CD4-positive, alpha-beta T cell treated with Interleukin-4 for 1 hour (primary cell): ENCODE measurements around the gene PRKCA.
"Not testable (repeated sequence)": the region's sequence is repeated elsewhere in the genome, so short reads cannot be mapped to it uniquely, and the experiment has no call there.

Source experiments
- DNase-seq, 2 donors: peaks; one replicate each; pipeline ENCODE4 v3.0.0-alpha.2; 2020 to 2022

PRKCA gene

GRCh38 chr17:66467766-66468165 lies 165.4 kb downstream of the PRKCA start:
- no peak for DNase-seq

DNA sequence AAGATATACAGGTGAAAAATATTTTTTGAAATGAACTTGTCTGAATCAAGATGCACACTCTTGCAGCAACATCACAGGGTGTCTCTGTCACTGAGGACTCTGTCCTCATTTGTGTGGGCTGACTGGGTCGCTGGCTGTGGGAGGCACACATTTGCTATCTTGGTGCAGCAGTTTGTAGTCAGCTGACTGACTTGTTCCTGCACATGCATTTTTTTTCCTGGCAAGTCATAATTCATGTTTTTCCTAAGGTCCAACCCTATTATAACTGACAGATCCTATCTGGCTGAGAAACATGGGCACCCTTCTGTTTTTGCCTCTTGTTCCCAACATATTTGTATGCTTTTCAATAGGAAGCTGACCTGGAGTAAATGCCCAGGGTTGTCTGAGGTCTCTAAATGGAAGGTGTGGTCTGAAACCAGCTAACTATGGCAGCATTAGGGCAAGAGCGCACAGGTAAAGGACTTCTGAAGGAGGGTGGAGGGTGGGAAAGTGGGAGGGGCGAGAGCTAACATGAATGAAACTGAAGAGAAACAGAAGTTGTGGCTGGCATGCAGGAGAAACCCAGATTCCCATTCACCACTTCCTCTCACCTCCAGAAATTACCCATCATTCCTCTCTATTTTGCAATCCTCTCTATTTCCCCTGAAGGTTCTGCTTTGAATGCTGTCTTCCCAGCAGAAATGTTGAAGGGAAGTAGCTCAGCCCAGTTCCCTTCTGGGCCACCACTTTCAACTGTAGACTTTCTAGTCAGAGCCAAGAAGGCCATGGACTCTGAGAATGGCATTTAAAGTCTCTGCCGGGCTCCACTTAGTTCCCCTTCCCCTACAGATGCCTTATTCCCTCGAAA lies 166.1 kb downstream of the PRKCA start:
- peak; percentile 6 to 23 for DNase-seq

DNA sequence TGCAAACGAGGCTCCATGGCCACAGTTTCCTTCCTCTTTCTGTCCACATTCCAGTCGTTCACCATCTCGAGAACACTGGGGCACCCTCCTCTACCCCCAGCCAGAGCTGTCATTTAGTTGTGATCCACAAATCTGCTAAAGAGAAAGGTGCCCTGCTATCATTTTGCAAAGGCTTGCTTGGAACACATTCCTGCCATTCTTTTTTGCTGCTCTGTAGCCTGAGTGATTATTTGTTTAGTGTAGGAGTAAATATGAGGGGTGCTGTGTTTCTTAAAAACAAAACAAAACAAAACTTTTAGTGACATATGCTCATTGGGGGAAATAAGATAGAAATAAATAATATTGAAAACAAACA lies 166.7 kb downstream of the PRKCA start:
- DNase-seq, result no peak

GRCh38 chr17:66469461-66469860 lies 167.0 kb downstream of the PRKCA start:
- no peak for DNase-seq

- no peak for DNase-seq
Measured at GRCh38 chr17:66469890-66470289, 167.5 kb downstream of the PRKCA start.

GRCh38 chr17:66472123-66472522 lies 169.7 kb downstream of the PRKCA start:
- no peak for DNase-seq

DNA sequence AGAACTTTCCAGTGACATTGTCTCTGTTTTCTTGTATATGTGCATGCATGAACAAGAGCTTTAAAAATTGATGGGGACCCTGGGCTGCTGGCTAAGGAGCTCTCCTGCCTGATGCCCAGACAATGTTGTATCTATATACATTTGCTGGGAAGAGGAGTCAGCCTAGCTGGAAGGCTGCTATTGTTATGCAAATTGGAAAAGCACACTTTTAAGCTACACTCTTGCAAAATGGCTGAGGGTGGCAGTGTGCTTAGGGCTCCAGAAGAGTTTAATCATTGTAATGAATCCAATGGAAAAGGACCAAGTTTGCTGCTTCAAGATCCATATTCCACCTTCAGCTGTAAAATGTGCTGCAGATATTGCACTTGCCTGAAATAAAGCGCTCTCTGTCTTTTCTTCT lies 171.8 kb downstream of the PRKCA start:
- DNase-seq, result no peak

DNA sequence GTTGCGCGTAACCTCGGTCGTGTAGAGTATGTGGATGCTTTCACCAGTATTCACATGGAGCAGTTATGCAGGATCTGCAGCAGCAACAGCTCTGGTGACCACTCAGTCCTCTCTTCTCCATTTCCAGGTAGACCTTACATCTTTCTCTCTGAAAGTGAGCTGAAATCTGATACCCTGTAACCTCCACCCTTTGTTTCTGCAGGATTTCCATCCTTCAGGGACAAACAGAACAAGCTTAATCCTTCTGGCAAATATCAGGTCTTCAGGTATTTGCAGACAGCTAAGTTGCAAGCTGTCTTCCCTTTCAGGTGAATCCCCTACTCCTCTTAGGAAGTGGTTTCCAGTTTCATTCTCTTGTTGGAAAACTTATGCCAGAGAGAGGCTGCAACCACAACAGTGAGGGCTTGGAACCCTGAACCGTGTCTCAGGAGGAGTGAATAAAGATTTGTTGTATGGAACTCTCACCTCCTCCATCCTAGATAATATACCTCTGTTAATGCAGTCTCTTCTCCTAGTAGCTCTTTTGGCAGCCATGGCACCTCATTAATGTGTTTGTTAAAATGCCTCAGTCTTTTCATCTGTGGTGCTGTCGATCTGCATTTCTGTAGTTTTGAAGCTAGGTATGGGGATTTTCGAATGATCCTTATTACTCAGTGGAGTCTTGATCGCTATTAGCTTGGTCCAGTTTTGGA lies 172.5 kb downstream of the PRKCA start:
- no peak for DNase-seq

DNA sequence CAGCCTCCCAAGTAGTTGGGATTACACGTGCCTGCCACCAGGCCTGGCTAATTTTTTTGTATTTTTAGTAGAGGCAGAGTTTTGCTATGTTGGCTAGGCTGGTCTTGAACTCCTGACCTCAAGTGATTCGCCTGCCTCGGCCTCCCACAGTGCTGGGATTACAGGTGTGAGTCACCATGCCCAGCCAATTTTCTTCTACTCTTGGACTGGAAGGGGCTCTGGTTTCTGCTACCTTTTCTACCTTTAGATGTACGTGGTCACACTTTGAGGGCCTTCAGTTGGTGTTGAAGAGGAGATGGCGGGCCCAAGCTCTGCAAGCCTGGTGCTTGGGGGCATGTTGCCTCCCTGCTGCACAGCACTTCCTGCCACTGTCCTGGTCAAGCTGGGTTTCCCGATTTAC lies 173.6 kb downstream of the PRKCA start:
- DNase-seq, result no peak

DNA sequence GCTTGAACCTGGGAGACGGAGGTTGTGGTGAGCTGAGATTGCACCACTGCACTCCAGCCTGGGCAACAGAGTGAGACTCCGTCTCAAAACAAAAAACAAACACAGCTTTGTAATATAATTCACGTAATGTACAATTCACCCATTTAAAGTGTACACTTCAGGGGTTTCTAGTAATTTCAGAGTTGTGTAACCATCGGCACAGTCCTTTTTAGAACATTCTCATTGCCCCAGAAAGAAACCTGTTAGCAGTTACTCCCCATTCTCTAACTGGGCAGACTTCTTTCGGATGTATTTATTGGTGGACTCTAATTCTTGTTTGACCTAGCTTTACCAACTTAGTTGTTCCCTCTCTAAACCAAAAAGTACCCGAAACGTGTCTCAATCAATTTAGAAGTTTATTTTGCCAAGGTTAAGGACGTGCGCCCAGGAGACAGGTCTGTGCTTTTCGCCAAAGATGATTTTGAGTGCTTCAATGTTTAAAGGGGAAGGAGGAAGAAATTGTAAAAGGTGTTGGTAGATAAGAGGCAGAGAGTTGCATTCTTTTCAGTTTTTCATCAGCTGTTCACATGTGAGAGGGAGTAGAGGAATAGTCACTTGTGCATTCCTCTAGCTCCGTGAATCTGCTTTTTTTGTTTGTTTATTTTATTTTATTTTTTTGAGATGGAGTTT lies 175.3 kb downstream of the PRKCA start:
- DNase-seq, result no peak

DNA sequence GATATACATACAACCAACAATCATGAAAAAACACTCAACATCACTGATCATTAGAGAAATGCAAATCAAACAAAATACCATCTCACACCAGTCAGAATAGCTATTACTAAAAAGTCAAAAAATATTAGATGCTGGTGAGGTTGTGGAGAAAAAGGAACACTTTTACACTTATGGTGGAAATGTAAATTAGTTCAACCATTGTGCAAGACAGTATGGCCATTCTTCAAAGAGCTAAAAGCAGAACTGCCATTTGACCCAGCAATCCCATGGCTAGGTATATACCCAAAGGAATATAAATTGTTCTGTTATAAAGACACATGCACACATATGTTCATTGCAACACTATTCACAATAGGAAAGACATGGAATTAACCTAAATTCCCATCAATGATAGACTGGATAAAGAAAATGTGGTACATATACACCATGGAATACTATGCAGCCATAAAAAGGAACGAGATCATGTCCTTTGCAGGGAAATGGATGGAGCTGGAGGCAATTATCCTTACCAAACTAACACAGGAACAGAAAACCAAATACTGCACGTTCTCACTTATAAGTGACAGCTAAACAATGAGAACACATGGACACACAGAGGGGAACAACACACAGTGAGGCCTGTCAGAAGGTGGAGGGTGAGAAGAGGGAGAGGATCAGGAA lies 176.9 kb downstream of the PRKCA start:
- DNase-seq, result not testable (repeated sequence)

- no peak for DNase-seq
Measured at GRCh38 chr17:66480243-66480642, 177.8 kb downstream of the PRKCA start.

DNA sequence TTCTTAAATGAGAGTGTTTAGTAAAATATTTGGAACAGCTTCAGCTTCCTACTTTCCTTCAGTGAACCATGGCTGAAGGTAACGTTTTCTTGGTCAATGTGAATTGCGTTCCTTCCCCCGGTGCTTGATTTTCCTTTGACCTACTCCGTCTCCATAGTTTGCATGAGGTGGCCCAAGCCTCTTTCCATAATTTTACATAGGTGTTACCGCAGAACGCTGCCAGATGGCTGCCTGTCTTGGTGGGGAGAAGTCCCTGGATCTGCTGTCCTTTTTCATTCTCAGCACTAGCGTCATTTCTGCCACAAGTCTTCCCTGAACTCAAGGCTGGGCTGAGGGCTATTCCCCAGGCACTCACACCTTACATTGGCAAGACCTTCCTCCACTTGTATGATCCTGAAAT lies 178.4 kb downstream of the PRKCA start:
- DNase-seq, result no peak

GRCh38 chr17:66481271-66481670 lies 178.9 kb downstream of the PRKCA start:
- DNase-seq, result no peak

- no peak for DNase-seq
Measured at GRCh38 chr17:66483906-66484305, 181.5 kb downstream of the PRKCA start.

GRCh38 chr17:66485309-66485947 lies 183.0 kb downstream of the PRKCA start:
- DNase-seq, result no peak

DNA sequence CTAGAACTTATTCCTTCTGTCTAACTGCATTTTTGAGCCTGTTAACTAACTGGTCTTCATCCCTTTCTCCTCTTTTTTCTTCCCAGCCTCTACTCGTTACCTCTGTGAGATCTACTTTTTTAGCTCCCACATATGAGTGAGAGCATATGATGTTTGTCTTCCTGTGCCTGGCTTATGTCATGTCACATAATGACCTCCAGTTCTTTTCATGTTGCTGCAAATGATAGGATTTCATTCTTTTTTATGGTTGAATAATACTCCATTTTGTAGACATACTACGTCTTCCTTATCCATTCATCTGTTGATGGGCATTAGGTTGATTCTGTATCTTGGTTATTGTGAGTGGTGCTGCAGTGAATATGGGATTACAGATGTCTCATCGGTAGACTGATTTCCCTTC lies 184.7 kb downstream of the PRKCA start:
- no peak for DNase-seq

- DNase-seq, result no peak
Measured at GRCh38 chr17:66487981-66488468, 185.6 kb downstream of the PRKCA start.

- no peak for DNase-seq
Measured at GRCh38 chr17:66488864-66489263, 186.5 kb downstream of the PRKCA start.

DNA sequence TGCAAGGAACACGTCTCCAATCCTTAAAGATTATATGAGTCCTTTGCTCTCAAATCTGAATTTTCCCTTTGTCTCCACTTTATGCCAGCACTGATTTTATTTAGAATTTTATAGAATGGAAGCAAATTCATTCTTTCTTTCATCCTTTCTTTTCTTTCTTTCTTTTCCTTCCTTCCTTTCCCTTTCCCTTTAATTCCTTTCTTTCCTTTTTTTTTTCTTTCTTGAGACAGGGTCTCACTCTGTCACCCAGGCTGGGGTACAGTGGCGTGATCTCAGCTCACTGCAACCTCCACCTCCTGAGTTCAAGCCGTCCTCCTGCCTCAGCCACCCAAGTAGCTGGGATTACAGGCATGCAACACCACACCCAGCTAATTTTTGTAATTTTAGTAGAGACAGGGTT lies 187.2 kb downstream of the PRKCA start:
- not testable (repeated sequence) for DNase-seq

DNA sequence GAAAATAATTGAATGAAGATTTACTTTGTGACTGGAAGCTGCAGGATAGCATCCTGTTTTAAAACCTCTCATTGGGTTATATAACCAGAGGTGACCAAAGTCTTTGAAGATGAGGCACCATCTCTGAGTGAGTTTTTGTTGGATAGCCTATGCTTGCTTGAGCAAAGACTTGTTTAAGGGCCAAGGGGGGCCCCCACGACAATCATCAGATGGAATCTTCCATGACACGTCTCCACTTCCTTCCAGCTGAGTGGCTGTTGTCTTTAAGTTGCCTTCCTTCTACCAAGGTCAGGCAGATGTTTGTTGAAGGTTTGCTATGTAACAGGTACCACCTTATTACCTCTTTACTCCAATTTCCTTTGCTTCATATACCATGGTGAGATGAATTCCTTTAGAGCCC lies 188.8 kb downstream of the PRKCA start:
- no peak for DNase-seq

- DNase-seq, result no peak
Measured at GRCh38 chr17:66491665-66492064, 189.3 kb downstream of the PRKCA start.

GRCh38 chr17:66492080-66492479 lies 189.7 kb downstream of the PRKCA start:
- no peak for DNase-seq
